Measurements from ENCODE around the gene NBPF20.
"Not testable (repeated sequence)": the region's sequence is repeated elsewhere in the genome, so short reads cannot be mapped to it uniquely, and the experiment has no call there.

DNA sequence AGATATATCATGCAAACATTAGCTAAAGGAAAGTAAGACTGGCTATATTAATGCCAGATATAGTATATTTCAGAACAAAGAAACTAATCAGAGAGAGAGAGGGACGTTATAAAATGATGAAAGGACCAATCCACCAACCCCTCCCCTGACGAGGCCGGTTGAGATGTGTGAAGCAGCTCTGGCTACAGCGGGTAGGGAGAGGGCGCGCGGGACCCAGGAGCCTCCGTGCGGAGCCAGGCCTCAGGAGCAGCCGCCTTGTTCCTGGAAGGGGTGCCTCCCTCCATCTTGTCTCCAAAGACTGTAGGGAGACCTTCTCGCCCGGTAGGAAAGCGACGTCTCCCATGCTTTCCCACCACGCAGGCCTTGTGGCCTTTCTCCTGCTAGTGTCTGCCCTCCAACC, 5.4 kb upstream of the NBPF20 start:
- TF ChIP-seq, protein P1, sequence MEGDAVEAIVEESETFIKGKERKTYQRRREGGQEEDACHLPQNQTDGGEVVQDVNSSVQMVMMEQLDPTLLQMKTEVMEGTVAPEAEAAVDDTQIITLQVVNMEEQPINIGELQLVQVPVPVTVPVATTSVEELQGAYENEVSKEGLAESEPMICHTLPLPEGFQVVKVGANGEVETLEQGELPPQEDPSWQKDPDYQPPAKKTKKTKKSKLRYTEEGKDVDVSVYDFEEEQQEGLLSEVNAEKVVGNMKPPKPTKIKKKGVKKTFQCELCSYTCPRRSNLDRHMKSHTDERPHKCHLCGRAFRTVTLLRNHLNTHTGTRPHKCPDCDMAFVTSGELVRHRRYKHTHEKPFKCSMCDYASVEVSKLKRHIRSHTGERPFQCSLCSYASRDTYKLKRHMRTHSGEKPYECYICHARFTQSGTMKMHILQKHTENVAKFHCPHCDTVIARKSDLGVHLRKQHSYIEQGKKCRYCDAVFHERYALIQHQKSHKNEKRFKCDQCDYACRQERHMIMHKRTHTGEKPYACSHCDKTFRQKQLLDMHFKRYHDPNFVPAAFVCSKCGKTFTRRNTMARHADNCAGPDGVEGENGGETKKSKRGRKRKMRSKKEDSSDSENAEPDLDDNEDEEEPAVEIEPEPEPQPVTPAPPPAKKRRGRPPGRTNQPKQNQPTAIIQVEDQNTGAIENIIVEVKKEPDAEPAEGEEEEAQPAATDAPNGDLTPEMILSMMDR (IDR thresholded peaks at IDR 0.05): not testable (repeated sequence)
- not testable (repeated sequence) for TF ChIP-seq POLR2A (IDR thresholded peaks at IDR 0.05)
